Thyroid gland (tissue), 4 donors: ENCODE data around the gene RSRP1.
"Not testable (repeated sequence)": the region's sequence is repeated elsewhere in the genome, so short reads cannot be mapped to it uniquely, and the experiment has no call there.

ENCODE experiments used
- POLR2A ChIP-seq, 2 donors: fragments of 450-650 bp; IDR thresholded peaks; one replicate each; pipeline ENCODE4 v1.6.1; 2017; ENCODE audit warnings: antibody characterized with exemption in 2 of 2, mild to moderate bottlenecking in 2 of 2, moderate library complexity in 1 of 2
- TF ChIP-seq, protein P1 (sequence below), 6 experiments: fragments of 200-600 bp in 3 of 6; fragments of 450-650 bp in 3 of 6; sonication (generic) in 3 of 6; IDR thresholded peaks; one replicate each; pipeline ENCODE4 v1.5.1; 2016 to 2019; ENCODE audit warnings: antibody characterized with exemption in 6 of 6, mild to moderate bottlenecking in 2 of 6, inconsistent platforms in 1 of 6, moderate library complexity in 1 of 6

DNA sequence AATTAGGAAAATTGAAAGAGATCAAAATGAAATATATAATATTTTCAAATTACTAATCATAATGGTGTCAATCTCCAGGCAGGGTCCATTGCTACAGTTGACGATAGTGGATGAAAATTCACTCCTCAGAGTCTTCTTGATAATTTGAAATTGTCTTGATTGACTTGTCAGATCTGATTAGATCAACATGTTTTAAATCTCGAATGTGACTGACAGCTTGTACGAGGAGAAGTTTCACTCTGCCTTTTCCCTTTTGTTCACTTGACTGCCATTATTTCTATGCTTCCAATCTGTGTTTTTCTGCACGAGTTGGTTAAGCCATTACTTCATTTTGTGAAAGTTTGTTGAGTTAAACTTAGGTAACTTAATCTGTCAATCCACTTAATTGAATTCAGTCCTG, 28.4 kb upstream of the RSRP1 start:
- TF ChIP-seq, protein P1, sequence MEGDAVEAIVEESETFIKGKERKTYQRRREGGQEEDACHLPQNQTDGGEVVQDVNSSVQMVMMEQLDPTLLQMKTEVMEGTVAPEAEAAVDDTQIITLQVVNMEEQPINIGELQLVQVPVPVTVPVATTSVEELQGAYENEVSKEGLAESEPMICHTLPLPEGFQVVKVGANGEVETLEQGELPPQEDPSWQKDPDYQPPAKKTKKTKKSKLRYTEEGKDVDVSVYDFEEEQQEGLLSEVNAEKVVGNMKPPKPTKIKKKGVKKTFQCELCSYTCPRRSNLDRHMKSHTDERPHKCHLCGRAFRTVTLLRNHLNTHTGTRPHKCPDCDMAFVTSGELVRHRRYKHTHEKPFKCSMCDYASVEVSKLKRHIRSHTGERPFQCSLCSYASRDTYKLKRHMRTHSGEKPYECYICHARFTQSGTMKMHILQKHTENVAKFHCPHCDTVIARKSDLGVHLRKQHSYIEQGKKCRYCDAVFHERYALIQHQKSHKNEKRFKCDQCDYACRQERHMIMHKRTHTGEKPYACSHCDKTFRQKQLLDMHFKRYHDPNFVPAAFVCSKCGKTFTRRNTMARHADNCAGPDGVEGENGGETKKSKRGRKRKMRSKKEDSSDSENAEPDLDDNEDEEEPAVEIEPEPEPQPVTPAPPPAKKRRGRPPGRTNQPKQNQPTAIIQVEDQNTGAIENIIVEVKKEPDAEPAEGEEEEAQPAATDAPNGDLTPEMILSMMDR (IDR thresholded peaks at IDR 0.05) = not testable (repeated sequence)
- not testable (repeated sequence) for TF ChIP-seq POLR2A (IDR thresholded peaks at IDR 0.05)
